HUES64 (cell line): ENCODE measurements around the gene APLF.
A peak's percentile ranks its signal among the peaks of the same experiment; 100 is the strongest.

Source experiments
- H3K27ac ChIP-seq: 2 replicates; pipeline ENCODE4 v1.7.0; 2013; ENCODE audit warnings: low read depth, low read length, inconsistent platforms
- H3K27me3 ChIP-seq: 2 replicates; pipeline ENCODE4 v1.6.1; 2013; ENCODE audit warnings: mild to moderate bottlenecking, low read length; ENCODE audit not compliant: insufficient read depth
- H3K36me3 ChIP-seq: 2 replicates; pipeline ENCODE4 v1.6.1; 2013; ENCODE audit warnings: mild to moderate bottlenecking, low read length; ENCODE audit not compliant: insufficient read depth
- H3K4me1 ChIP-seq: 2 replicates; pipeline ENCODE4 v1.6.1; 2013; ENCODE audit warnings: mild to moderate bottlenecking, low read length, moderate library complexity; ENCODE audit not compliant: insufficient read depth
- H3K4me3 ChIP-seq: 2 replicates; pipeline ENCODE4 v1.5.1; 2013; ENCODE audit warnings: mild to moderate bottlenecking, low read length, moderate library complexity
- H3K9ac ChIP-seq: 2 replicates; pipeline ENCODE4 v1.6.1; 2013; ENCODE audit warnings: mild to moderate bottlenecking, low read depth, low read length
- H3K9me3 ChIP-seq: 2 replicates; pipeline ENCODE4 v1.6.1; 2013; ENCODE audit warnings: low read depth, low read length; ENCODE audit not compliant: insufficient read depth
- WGBS: fragments of 150-250, 120-280 bp; methylation state at CpG from one replicate; pipeline ENCODE4 v1.1.7; 2013; ENCODE audit warnings: missing lambda C conversion rate; 5-methylcytosine and 5-hydroxymethylcytosine counted together

APLF gene

GRCh38 chr2:68465081-68465916, 2.1 kb upstream of the APLF start:
- Histone ChIP-seq H3K4me3 (no peak overlapping the region), H3K27me3 (no peaks in the 10 kb centered on the region), H3K9me3 (no peaks in the 10 kb centered on the region), H3K9ac (no peak overlapping the region), H3K4me1 (peaks cover 13% of the 10 kb centered on the region), H3K36me3 (no peaks in the 10 kb centered on the region), H3K27ac (no peak overlapping the region)
- 96% methylated on average over 6 of the region's 7 CpGs for WGBS

DNA sequence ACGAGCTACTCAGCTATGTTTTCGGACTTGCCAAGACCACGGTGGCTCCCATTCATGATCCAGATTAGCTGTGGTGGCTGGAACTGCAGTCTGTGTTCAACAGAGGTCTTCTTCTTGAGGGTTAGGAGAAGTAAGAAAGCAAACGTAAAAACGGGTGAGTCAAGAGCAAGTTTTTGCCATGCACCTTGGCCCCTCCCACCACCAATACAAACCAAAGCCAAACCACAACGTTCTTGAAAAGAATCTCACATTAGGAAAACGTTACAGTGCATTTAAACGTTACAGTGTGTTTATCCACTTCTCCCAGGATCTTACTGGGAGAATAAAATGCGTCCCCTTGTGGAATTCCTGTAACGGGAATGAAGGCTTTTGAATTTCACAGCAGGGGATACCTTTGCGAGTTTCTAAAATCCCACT, 1.0 kb upstream of the APLF start:
- 23% methylated on average over 11 of the region's 11 CpGs for whole genome bisulfite sequencing
- Histone ChIP-seq H3K9me3 (no peaks in the 10 kb centered on the region), H3K9ac (peak overlapping the region; percentile 76), H3K27ac (no peak overlapping the region), H3K36me3 (no peaks in the 10 kb centered on the region), H3K27me3 (no peaks in the 10 kb centered on the region), H3K4me3 (peak overlapping the region; percentile 96), H3K4me1 (peaks cover 13% of the 10 kb centered on the region)

GRCh38 chr2:68466778-68467076, 658 bp upstream of the APLF start:
- Histone ChIP-seq H3K9ac (peak overlapping the region; percentile 76), H3K4me1 (peaks cover 13% of the 10 kb centered on the region), H3K36me3 (no peaks in the 10 kb centered on the region), H3K9me3 (no peaks in the 10 kb centered on the region), H3K4me3 (peak overlapping the region; percentile 96), H3K27me3 (no peaks in the 10 kb centered on the region), H3K27ac (peak overlapping the region; percentile 61; the same call in 1 of the 2 replicates)
- WGBS, result under 1% methylated on average over 18 of the region's 18 CpGs

GRCh38 chr2:68468801-68469200, 1.4 kb downstream of the APLF start:
- Histone ChIP-seq H3K4me1 (peaks cover 13% of the 10 kb centered on the region), H3K9ac (no peak overlapping the region)

DNA sequence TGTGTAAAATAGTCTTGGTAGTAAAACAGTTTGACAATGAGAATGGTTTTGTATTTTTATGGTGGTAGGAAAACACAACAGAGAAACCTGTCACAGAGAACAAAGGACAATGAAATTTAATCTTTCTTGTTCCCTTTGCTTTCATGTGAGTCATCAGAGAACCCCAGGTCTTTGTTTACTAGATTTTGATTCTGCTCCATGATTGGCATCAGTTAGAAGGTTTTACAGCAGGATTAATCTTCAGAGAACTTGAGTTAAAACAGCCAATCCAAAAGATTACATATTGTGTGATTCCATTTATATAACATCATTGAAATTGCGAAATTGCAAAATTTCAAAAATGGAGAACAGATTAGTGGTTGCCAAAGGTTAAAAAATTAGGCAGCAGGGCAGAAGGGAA, 2.5 kb downstream of the APLF start:
- no peaks in the 10 kb centered on the region for H3K9me3 ChIP-seq
- no peak overlapping the region for H3K4me3 ChIP-seq
- H3K27me3 ChIP-seq, result no peaks in the 10 kb centered on the region
- peaks cover 13% of the 10 kb centered on the region for H3K4me1 ChIP-seq
- WGBS, result 100% methylated on average over 1 of the region's 1 CpG
- H3K9ac ChIP-seq, result no peak overlapping the region
- no peak overlapping the region for H3K27ac ChIP-seq
- H3K36me3 ChIP-seq, result no peaks in the 10 kb centered on the region

More at GRCh38 chr2:68468801-68469200, 1.4 kb downstream of the APLF start:
- Histone ChIP-seq H3K4me3 (peak overlapping the region; percentile 96; the same call in 1 of the 2 replicates), H3K27ac (no peak overlapping the region), H3K9me3 (no peaks in the 10 kb centered on the region), H3K36me3 (no peaks in the 10 kb centered on the region), H3K27me3 (no peaks in the 10 kb centered on the region)
- 87% methylated on average over 2 of the region's 2 CpGs for WGBS

- Histone ChIP-seq H3K36me3 (no peaks in the 10 kb centered on the region), H3K27ac (no peak overlapping the region), H3K27me3 (no peaks in the 10 kb centered on the region), H3K4me1 (peaks cover 10% of the 10 kb centered on the region), H3K9me3 (no peaks in the 10 kb centered on the region), H3K4me3 (no peak overlapping the region), H3K9ac (no peak overlapping the region)
- 95% methylated on average over 2 of the region's 2 CpGs for WGBS
Observed at GRCh38 chr2:68471385-68471784, 4.0 kb downstream of the APLF start.

DNA sequence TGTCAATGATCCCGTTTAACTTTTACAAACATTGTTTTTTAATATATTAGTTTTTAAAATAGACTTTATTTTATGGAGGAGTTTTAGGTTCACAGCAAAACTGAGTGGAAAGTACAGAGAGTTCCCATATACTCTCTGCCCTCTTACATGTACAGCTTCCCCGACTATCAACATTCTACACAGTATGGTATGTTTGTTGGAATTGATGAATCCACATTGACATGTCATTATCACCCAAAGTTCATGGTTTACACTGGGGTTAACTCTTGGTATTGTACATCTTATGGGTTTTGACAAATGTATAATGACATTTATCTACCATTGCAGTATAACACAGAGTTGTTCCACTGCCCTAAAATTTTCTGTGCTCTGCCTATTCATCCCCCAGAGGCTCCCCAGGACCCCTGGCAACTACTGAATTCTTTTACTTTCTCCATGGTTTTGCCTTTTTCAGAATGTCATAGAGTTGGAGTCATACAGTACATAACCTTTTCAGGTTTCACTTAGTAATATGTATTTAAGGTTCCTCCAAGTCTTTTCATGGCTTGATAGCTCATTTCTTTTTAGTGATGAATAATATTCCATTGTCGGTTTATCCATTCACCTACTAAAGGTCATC, 5.5 kb downstream of the APLF start:
- WGBS, result no CpG with 5 or more reads among the region's 3 CpGs
- peaks cover 9% of the 10 kb centered on the region for H3K4me1 ChIP-seq
- H3K9ac ChIP-seq, result no peak overlapping the region
- H3K9me3 ChIP-seq, result no peaks in the 10 kb centered on the region
- H3K4me3 ChIP-seq, result no peak overlapping the region
- no peaks in the 10 kb centered on the region for H3K36me3 ChIP-seq
- no peaks in the 10 kb centered on the region for H3K27me3 ChIP-seq
- H3K27ac ChIP-seq, result no peak overlapping the region

DNA sequence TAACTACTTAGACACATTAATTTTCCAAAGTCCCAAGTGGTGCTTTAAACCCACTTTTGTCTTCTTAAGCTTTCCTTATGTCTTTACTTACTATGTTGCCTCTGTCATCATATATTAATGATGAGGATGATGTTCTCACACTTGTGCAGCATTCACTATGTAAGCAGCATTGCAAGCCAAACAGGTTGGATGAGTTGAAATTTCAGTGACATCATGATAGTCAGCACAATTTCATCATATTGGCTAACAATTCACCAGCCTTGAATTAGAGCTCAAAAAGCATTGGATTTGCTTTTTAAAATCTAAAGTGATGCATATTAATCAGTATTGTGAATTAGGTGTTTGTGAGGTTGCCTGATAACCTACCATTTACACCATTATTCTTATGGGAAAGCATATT, 7.7 kb downstream of the APLF start:
- no peaks in the 10 kb centered on the region for H3K9me3 ChIP-seq
- H3K36me3 ChIP-seq, result no peaks in the 10 kb centered on the region
- no peak overlapping the region for H3K27ac ChIP-seq
- no peak overlapping the region for H3K9ac ChIP-seq
- H3K27me3 ChIP-seq, result no peaks in the 10 kb centered on the region
- no peak overlapping the region for H3K4me3 ChIP-seq
- no peaks in the 10 kb centered on the region for H3K4me1 ChIP-seq

DNA sequence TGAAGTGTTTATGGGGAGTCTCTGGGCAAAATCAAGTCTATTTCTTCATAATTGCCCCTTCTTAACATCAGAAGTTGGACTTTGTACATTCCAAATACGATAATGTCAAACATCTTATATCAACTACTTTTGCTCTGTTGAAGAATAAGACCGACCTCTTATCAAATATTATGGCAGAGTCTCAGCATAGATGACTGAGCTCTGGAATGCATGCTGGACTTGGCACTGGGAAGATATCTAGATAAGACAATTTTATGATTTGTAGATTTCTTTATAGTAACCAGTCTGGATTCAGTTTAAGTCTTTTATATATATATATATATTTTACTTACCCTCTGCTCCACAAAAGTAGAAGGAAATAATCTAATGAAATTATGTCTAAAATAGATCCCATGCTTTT, 8.2 kb downstream of the APLF start:
- no peak overlapping the region for H3K27ac ChIP-seq
- H3K9me3 ChIP-seq, result no peaks in the 10 kb centered on the region
- no peaks in the 10 kb centered on the region for H3K27me3 ChIP-seq
- no peak overlapping the region for H3K9ac ChIP-seq
- no peaks in the 10 kb centered on the region for H3K36me3 ChIP-seq
- no peak overlapping the region for H3K4me3 ChIP-seq
- WGBS, result 93% methylated on average over 2 of the region's 2 CpGs
- H3K4me1 ChIP-seq, result no peaks in the 10 kb centered on the region

DNA sequence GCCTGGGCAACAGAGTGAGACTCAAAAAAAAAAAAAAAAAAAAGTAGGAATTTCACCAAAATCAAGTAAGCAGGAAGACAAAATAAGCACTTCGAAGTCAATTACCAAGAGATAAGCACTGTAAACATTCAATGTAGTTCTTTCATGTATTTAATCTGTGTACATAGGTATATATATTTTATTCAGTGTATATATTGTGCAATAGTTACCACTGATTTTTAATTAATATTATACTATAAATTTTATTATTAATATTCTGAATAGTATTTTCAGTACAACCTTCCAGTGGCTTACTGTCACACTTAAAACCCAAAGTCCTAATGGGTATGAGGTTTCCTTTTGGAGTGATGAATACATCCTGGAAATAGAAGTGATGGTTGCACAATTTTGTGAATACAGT, 9.1 kb downstream of the APLF start:
- Histone ChIP-seq H3K9ac (no peak overlapping the region), H3K9me3 (no peaks in the 10 kb centered on the region), H3K4me3 (no peak overlapping the region), H3K27ac (no peak overlapping the region), H3K27me3 (no peaks in the 10 kb centered on the region), H3K4me1 (no peaks in the 10 kb centered on the region), H3K36me3 (no peaks in the 10 kb centered on the region)
- no CpG with 5 or more reads among the region's 1 CpG for WGBS

GRCh38 chr2:68478688-68479087, 11.3 kb downstream of the APLF start:
- Histone ChIP-seq H3K27me3 (no peaks in the 10 kb centered on the region), H3K9ac (no peak overlapping the region), H3K27ac (no peak overlapping the region), H3K4me3 (no peak overlapping the region), H3K36me3 (no peaks in the 10 kb centered on the region), H3K9me3 (no peaks in the 10 kb centered on the region), H3K4me1 (peaks cover 6% of the 10 kb centered on the region; the same call in 1 of the 2 replicates)
- 86% methylated on average over 1 of the region's 1 CpG for WGBS
